ENCODE measurements around the gene CNBD2.
A peak's percentile ranks its signal among the peaks of the same experiment; 100 is the strongest.
"Not testable (repeated sequence)": the region's sequence is repeated elsewhere in the genome, so short reads cannot be mapped to it uniquely, and the experiment has no call there.

CNBD2 gene

GRCh38 chr20:36017048-36017951 is 48.9 kb downstream of the CNBD2 start:
- DNase-seq (ENCODE audit: low read depth): peak; percentile 36

GRCh38 chr20:36018208-36018988 is 50.0 kb downstream of the CNBD2 start:
- no peak overlapping the region for H3K4me3 ChIP-seq (ENCODE audit: control insufficient read depth, low read depth, low read length)
- no peak for TF ChIP-seq CTCF (conservative IDR thresholded peaks at IDR 0.05; ENCODE audit: control insufficient read depth, insufficient read depth, low read depth, low read length)
- DNase-seq (ENCODE audit: low read depth): no peak

More at GRCh38 chr20:36017048-36017951, 48.9 kb downstream of the CNBD2 start:
- no peak for TF ChIP-seq CTCF (conservative IDR thresholded peaks at IDR 0.05; ENCODE audit: control insufficient read depth, insufficient read depth, low read depth, low read length)
- H3K4me3 ChIP-seq (ENCODE audit: control insufficient read depth, low read depth, low read length): no peak overlapping the region

- not testable (repeated sequence) for DNase-seq (ENCODE audit: low read depth); H3K4me3 ChIP-seq (ENCODE audit: control insufficient read depth, low read depth, low read length)
These were observed 57.7 kb downstream of the CNBD2 start for GRCh38 chr20:36026131-36026530.

- H3K4me3 ChIP-seq (ENCODE audit: control insufficient read depth, low read depth, low read length): no peak overlapping the region
- DNase-seq (ENCODE audit: low read depth): no peak
- no peak for TF ChIP-seq CTCF (conservative IDR thresholded peaks at IDR 0.05; ENCODE audit: control insufficient read depth, insufficient read depth, low read depth, low read length)
These were observed 59.9 kb downstream of the CNBD2 start for GRCh38 chr20:36028106-36028808.

GRCh38 chr20:36030149-36030548 is 61.8 kb downstream of the CNBD2 start:
- H3K4me3 ChIP-seq (ENCODE audit: control insufficient read depth, low read depth, low read length): no peak overlapping the region

GRCh38 chr20:36031806-36032205 is 63.4 kb downstream of the CNBD2 start:
- no peak for DNase-seq (ENCODE audit: low read depth)
- no peak for TF ChIP-seq CTCF (conservative IDR thresholded peaks at IDR 0.05; ENCODE audit: control insufficient read depth, insufficient read depth, low read depth, low read length)
- no peak overlapping the region for H3K4me3 ChIP-seq (ENCODE audit: control insufficient read depth, low read depth, low read length)

More at GRCh38 chr20:36030149-36030548, 61.8 kb downstream of the CNBD2 start:
- TF ChIP-seq CTCF (conservative IDR thresholded peaks at IDR 0.05; ENCODE audit: control insufficient read depth, insufficient read depth, low read depth, low read length): no peak
- peak; percentile 17 for DNase-seq (ENCODE audit: low read depth)

Data from fibroblast of mammary gland (primary cell).